GM18858 (cell line): Measurements from ENCODE around the gene CAPRIN2.

Experiments used
- ATAC-seq: cut with Tn5 transposase; IDR thresholded peaks from one replicate; pipeline ENCODE4 v1.9.1; 2021; ENCODE audit not compliant: unreplicated experiment

Gene CAPRIN2

DNA sequence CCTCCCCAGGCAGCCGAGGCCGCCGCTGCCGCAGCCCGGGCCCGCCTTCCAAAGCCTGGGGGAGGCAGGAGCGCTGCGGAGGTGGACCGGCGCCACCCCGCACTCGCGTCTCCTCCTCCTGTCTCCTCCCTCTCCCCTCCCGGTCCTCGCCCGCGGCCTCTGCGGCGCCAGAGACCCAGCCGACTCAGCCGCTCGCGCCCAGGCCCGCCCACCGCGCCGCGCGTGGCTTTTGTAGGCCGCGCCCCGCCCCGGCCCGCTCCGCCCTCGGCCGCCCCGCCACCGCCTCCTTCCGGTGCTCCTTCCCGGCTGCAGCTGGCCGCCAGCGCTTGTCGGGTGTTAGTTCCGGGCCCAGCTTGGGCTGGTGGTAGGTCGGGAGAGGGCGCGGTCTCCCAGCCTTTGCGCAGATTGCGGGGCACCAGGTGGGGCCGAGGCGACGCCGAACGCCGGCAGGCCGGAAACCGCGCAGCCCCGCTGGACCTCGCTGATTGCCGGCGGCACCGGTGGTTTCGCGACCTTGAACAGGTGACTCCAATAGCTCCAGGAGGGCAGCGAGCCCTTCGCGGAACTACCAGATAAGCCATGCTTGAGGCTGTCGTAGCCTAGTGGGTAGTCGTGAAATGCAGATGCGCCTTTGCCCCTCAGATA is at the start of gene CAPRIN2:
CAPRIN2 (minus strand) TSS at position 202 of the 645 bp plus-strand sequence. CDS start 1,431 bp downstream, outside the sequence.
- ATAC-seq, result peak; percentile 88

- no peak for ATAC-seq
Measured at GRCh38 chr12:30797689-30798088, 42.9 kb upstream of the CAPRIN2 start.

GRCh38 chr12:30796891-30797371 is 42.2 kb upstream of the CAPRIN2 start:
- ATAC-seq, result no peak

DNA sequence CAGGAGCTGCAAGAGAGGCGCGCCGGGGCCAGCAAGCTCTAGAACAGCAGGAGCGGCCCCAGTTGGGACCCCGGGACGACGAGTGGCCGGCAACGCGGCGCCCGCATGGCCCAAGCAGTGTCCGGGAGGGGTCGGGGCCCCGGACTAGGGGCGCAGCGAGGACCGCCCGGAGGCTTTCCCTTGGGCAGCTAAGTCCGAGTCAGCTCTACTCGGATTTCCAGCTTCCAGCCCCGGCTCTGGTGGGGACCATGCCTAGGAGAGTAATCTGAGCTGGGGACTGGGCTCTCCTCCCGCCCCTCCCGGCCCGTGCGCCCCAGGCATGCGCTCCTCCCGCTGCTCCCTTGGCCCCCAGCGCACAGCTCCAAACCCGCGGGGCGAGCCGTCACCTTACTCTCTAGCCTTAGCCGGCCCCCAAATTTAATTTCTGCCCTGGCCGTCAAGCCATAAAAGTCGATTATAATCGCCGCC is 41.6 kb upstream of the CAPRIN2 start:
- no peak for ATAC-seq

DNA sequence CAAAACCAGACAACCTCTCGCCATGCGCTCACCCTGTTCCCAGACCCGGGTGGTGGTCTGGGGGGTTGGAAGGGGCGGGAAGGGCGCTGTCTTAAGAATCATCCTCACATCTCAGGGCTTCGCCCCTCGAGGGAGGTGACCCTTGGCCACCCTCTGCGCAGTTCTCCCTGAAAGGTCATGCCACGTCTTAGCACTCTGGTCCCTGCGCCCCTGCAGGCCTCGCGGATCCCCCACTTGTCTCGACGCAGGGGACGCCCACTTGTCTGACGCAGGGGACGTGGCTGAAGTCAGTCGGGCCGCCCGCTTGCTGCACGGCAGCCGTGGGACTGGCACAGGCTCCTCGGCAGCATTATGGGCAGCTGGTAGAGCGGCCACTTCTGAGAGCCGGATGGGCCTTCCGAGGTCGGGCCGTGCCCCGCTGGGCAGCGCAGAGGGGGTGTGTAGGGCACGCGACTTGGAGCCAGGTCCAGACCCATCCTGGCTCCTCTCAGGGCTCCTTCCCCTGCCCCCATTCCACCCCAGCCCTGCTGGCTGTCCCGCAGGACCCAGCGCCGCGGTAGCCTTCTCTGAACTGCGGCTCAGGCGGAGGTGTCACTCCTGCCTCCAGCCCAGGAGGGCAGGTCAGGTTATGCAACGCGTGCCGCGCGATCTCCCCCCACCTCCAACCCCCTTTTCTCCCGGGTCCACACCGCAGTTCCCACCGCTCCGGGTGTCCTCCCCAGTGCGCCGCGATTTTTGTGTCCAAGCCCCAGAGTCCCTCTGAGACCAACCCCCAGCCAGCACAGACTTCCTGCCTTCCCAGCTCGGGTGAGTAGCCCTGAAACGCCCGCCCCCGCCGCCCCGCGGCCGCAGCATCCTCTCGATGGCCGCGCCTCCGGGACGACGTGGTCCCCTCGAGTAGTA is 40.9 kb upstream of the CAPRIN2 start:
- peak; percentile 91 for ATAC-seq

DNA sequence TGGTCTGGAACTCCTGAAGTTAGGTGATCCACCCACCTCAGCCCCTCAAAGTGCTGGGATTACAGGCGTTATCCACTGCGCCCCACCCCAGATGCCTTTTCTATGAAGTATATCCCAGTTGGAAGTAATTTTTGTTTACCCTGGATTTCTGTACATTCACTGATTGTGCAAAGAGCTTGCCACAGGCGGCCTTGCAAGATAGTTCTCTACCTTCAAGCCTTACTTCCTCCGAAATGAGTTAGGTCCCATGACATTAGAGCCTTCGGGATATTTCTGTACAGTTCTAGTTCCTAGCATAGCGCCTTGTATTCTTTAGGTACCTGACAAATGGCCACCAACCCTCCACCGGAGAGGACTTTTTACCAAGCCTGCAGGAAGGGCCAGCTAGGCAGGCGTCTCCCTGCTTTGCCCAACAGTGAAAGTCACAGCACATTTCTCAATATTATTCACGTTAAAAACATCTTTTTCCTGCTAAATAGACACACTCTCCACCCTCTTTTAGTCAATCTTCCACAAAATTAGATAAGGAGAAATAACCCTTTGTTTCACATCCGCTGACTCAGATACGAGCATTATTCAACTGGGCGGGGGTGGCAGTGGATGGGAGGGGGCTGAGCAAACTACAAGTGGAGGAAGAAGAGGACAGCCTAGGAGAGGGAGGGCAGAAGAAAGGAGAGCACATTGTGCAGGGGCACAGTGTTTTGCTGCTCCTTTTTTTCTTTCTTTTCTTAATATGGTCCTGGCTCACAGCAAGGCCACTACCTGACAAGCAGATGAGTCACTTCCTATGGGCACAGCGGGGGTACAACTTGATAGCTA is 40.0 kb upstream of the CAPRIN2 start:
- ATAC-seq, result no peak

GRCh38 chr12:30794020-30794419 is 39.3 kb upstream of the CAPRIN2 start:
- ATAC-seq, result no peak

DNA sequence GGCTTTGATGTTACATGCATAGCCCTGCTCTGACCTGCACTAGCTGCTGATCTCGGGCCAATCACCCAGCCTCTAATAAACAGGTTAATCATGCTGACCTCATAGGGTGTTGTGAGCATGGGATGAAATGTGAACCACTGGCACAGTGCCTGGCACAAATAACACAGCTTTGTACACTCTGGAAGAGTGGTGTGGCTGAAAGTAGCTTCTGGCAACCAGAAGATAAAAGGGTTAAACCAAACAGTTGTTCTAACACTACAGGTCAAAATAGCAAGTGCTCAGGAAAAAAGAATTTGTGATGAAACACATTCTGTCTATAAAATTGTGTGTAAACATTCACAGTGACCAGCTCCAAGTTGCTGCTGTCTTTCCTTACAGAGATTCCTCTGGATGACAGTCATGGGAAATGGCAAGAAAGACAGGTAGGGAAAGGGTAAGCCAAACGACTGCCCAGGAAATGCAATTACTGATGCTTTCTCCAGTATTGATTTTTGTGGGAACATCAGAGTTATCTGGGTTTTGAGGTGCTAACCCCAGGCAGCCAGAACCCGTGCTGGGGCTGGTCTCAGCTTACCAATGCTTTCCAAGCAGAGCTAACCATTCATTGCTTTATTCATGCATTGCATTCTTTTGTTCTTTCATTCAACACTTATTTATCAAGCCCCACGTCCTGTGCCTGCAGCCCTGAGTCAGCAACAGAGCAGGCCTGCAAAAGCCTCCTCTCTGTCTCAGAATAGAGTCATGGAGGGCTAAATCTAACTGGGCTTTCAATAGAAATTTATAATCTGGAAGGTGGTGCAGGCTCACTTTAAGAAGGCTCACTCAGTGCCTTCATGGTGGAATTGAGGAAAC is 38.1 kb upstream of the CAPRIN2 start:
- ATAC-seq, result no peak

DNA sequence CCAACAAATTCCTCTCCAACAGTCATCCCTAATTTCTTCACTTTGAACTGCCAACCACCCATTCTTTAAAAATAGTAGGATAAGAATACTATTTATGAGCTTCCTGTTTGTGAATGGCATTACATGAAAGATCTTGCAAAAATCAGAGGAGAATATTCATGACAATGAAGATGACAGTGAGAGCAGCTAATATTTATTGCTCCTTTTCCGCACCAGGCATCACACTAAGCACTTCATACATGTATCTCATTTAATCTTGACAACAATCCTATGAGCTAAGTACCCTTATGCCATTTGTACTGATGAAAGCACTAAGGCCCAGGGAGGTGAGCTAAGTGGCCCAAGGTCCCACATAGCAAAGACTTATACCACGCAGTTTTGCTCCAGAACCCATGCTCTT is 37.3 kb upstream of the CAPRIN2 start:
- ATAC-seq, result no peak

- ATAC-seq, result no peak
Measured at GRCh38 chr12:30788754-30789153, 34.0 kb upstream of the CAPRIN2 start.

DNA sequence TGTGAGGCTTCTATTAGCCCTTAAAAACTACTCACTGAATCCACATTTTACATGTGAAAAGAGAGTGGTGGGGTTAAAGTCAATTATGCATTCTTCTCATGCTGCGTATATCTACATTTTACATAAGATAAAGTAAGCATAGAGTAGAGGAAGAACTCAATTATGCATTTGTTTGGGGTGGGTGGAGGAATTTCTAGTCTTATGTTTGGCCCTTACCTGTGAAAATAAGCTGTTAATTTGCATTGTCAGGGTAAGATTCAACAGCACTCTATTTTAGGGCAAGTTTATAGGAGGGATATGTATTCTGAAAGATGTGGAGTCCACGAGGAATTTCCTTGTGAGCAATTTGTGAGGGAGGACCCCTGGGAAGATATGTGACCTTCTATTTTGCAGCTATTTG is 30.9 kb upstream of the CAPRIN2 start:
- no peak for ATAC-seq

- ATAC-seq, result no peak
Measured at GRCh38 chr12:30784508-30784907, 29.8 kb upstream of the CAPRIN2 start.

DNA sequence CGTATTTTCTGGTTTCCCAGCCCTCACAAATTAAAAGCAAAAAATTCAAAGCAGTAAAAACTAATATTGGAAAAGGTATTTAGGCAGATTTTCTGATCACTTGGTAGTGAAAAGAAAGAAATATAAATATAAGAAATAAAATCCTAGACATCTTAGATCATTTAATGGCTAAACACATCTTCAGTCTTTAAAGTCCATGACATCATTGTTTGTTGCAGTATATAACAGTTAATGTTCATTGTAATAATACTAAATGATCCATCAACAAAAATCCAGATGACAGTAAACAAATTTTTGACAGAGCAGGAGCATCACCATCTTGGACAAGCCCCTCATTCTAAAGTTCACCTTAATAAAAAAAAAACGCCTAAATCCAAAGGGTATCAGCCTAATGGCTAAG is 29.2 kb upstream of the CAPRIN2 start:
- ATAC-seq, result no peak

DNA sequence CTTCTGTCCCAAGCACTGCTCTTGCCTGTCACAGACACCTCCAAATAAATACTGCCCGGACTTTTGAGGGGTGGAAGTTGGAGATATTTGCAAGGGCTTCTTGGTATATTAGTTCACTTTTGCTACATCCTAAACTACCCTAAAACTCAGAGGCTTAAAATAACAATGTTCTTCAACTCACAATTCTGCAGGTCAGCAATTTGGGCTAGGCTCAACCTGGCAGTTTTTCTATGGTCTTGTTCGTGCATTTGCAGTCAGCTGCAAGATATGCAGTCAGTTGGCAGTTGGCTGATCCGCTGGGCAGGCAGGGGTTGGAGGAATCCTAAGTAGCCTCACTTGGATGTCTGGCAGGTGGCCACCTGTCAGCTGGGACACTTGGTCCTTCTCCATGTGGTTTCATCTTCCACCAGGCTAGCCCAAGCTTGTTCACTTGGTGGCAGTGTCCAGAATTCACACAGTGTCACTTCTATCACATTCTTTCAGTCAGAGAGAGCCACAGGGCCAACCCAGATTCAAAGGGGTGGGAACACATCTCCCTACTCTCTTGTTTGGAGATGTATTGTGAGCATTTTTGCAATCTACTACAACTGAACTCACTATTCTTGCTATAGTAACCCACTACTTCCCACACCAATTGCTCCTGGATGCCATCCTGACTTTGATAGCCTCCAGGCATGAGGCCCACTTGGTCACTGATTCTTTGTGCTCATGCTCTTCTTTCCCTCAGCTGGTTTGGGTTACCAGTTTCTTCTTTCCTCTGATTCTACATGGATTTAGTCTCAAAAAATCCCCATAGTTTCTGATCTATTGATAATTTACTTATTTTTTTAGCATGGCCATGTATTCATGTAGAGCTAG is 27.8 kb upstream of the CAPRIN2 start:
- no peak for ATAC-seq

DNA sequence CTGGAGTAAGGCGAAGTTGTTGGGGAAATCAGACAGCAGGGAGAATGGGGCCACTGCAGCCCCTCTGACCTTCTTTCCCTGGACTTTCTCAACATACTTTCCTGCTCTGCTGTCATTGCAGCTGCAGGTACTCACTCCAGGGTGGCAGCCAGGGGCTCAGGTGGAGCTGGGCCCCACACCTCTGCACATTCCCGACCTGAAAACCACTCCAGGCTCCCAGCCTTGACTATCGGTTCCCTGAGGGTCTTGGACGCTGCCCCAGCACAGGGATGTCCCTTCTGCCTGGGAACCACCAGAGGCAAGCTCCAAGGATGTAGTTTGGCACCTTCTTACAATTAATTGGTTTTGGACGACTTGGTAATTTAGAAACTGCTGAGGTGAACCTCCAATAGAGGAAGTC is 24.8 kb upstream of the CAPRIN2 start:
- no peak for ATAC-seq

GRCh38 chr12:30779178-30779577 is 24.4 kb upstream of the CAPRIN2 start:
- no peak for ATAC-seq

DNA sequence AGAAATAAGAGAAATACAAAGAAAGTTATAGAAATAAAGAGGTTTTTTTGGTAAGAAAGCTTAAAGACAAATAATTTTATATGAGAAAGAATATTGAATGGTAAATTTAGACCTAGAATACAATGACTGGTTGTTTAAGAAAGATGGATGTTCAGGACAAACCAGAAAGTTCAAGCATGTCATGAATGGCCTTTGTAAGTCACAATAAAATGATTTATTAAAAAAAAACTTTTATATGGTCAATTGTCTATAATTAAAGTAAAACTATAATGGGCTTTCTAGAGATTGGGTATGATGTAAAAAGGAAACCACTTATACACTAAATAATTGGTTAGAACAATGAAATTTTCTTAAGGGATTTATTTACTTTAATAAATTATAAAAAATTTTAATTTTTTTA is 19.8 kb upstream of the CAPRIN2 start:
- no peak for ATAC-seq

GRCh38 chr12:30769802-30770201 is 15.1 kb upstream of the CAPRIN2 start:
- ATAC-seq, result no peak

DNA sequence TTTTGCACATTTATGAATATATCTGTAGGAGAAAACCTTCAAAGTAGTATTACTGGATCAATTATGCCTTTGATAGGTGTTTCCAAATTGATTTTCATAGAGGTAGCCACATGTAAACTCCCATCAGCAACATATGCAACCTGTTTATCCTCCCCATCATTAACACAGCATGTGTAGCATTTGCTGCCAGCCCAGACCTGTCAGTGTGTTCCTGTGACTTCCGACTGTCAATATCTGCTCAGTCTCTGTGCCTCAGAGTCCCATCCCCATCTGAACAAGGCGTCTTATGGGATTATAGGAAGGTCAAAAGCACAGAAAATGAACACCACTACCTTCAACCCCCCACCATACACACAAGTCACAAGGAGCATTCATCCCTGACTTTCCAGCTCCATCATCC is 9.5 kb upstream of the CAPRIN2 start:
- ATAC-seq, result no peak
